Mucosa of stomach (tissue), 1 donor: Measurements from ENCODE around the gene PSD4.

Source experiments
- H3K27me3 ChIP-seq: one replicate; pipeline ENCODE4 v1.7.0; 2013; ENCODE audit warnings: mild to moderate bottlenecking, low read length; ENCODE audit not compliant: control insufficient read depth, insufficient read depth
- H3K36me3 ChIP-seq: one replicate; pipeline ENCODE4 v1.7.0; 2013; ENCODE audit warnings: low read length; ENCODE audit not compliant: control insufficient read depth, insufficient read depth
- H3K4me1 ChIP-seq: one replicate; pipeline ENCODE4 v1.7.0; 2013; ENCODE audit warnings: mild to moderate bottlenecking, low read length; ENCODE audit not compliant: control insufficient read depth, insufficient read depth
- H3K4me3 ChIP-seq: one replicate; pipeline ENCODE4 v1.7.0; 2013; ENCODE audit warnings: low read length
- H3K9ac ChIP-seq: one replicate; pipeline ENCODE4 v1.7.0; 2013; ENCODE audit warnings: mild to moderate bottlenecking, low read length, moderate library complexity
- H3K9me3 ChIP-seq: one replicate; pipeline ENCODE4 v1.7.0; 2013; ENCODE audit warnings: mild to moderate bottlenecking, low read length, moderate library complexity; ENCODE audit not compliant: control insufficient read depth
- donor health status: Pancreatic carcinoma.

PSD4 gene

GRCh38 chr2:113219092-113219441 is 45.3 kb downstream of the PSD4 start:
- H3K9me3 ChIP-seq = no peaks in the 10 kb centered on the region
- H3K4me3 ChIP-seq = no peak overlapping the region
- no peak overlapping the region for H3K9ac ChIP-seq
- no peaks in the 10 kb centered on the region for H3K27me3 ChIP-seq
- H3K4me1 ChIP-seq = peaks cover 44% of the 10 kb centered on the region
- H3K36me3 ChIP-seq = no peaks in the 10 kb centered on the region

- Histone ChIP-seq H3K4me1 (peaks cover 44% of the 10 kb centered on the region), H3K4me3 (no peak overlapping the region), H3K9me3 (no peaks in the 10 kb centered on the region), H3K27me3 (no peaks in the 10 kb centered on the region), H3K36me3 (no peaks in the 10 kb centered on the region), H3K9ac (no peak overlapping the region)
Measured at GRCh38 chr2:113219525-113219888, 45.7 kb downstream of the PSD4 start.

- no peak overlapping the region for H3K9ac ChIP-seq
- H3K36me3 ChIP-seq = no peaks in the 10 kb centered on the region
- peaks cover 45% of the 10 kb centered on the region for H3K4me1 ChIP-seq
- no peaks in the 10 kb centered on the region for H3K9me3 ChIP-seq
- no peaks in the 10 kb centered on the region for H3K27me3 ChIP-seq
- H3K4me3 ChIP-seq = peak overlapping the region; percentile 24
Measured at GRCh38 chr2:113219889-113220641, 46.3 kb downstream of the PSD4 start.

GRCh38 chr2:113220970-113221708 is 47.4 kb downstream of the PSD4 start:
- H3K4me1 ChIP-seq = peaks cover 51% of the 10 kb centered on the region
- no peaks in the 10 kb centered on the region for H3K27me3 ChIP-seq
- H3K4me3 ChIP-seq = no peak overlapping the region
- no peaks in the 10 kb centered on the region for H3K36me3 ChIP-seq
- H3K9ac ChIP-seq = no peak overlapping the region
- H3K9me3 ChIP-seq = no peaks in the 10 kb centered on the region

- no peaks in the 10 kb centered on the region for H3K27me3 ChIP-seq
- peaks cover 51% of the 10 kb centered on the region for H3K4me1 ChIP-seq
- no peak overlapping the region for H3K4me3 ChIP-seq
- no peaks in the 10 kb centered on the region for H3K9me3 ChIP-seq
- no peaks in the 10 kb centered on the region for H3K36me3 ChIP-seq
- no peak overlapping the region for H3K9ac ChIP-seq
Measured at GRCh38 chr2:113221846-113222245, 48.1 kb downstream of the PSD4 start.

- H3K9ac ChIP-seq = no peak overlapping the region
- H3K27me3 ChIP-seq = no peaks in the 10 kb centered on the region
- H3K4me1 ChIP-seq = peaks cover 38% of the 10 kb centered on the region
- H3K9me3 ChIP-seq = no peaks in the 10 kb centered on the region
- H3K36me3 ChIP-seq = no peaks in the 10 kb centered on the region
- H3K4me3 ChIP-seq = no peak overlapping the region
Measured at GRCh38 chr2:113223813-113224212, 50.0 kb downstream of the PSD4 start.

GRCh38 chr2:113224647-113225236 is 51.0 kb downstream of the PSD4 start:
- Histone ChIP-seq H3K9ac (no peak overlapping the region), H3K4me1 (peaks cover 29% of the 10 kb centered on the region)

GRCh38 chr2:113225263-113226259 is 51.8 kb downstream of the PSD4 start:
- Histone ChIP-seq H3K4me3 (no peak overlapping the region), H3K36me3 (no peaks in the 10 kb centered on the region), H3K9me3 (no peaks in the 10 kb centered on the region), H3K4me1 (peaks cover 20% of the 10 kb centered on the region), H3K27me3 (no peaks in the 10 kb centered on the region), H3K9ac (no peak overlapping the region)

More at GRCh38 chr2:113224647-113225236, 51.0 kb downstream of the PSD4 start:
- Histone ChIP-seq H3K4me3 (no peak overlapping the region), H3K36me3 (no peaks in the 10 kb centered on the region), H3K9me3 (no peaks in the 10 kb centered on the region), H3K27me3 (no peaks in the 10 kb centered on the region)

- Histone ChIP-seq H3K27me3 (no peaks in the 10 kb centered on the region), H3K36me3 (no peaks in the 10 kb centered on the region), H3K9me3 (no peaks in the 10 kb centered on the region), H3K4me3 (no peak overlapping the region), H3K9ac (no peak overlapping the region), H3K4me1 (peaks cover 11% of the 10 kb centered on the region)
Measured at GRCh38 chr2:113226462-113226861, 52.7 kb downstream of the PSD4 start.

- H3K27me3 ChIP-seq = no peaks in the 10 kb centered on the region
- no peak overlapping the region for H3K9ac ChIP-seq
- H3K4me3 ChIP-seq = no peak overlapping the region
- H3K4me1 ChIP-seq = peaks cover 11% of the 10 kb centered on the region
- H3K9me3 ChIP-seq = no peaks in the 10 kb centered on the region
- H3K36me3 ChIP-seq = no peaks in the 10 kb centered on the region
Measured at GRCh38 chr2:113227290-113227689, 53.5 kb downstream of the PSD4 start.

GRCh38 chr2:113227698-113228097 is 53.9 kb downstream of the PSD4 start:
- Histone ChIP-seq H3K9ac (no peak overlapping the region), H3K4me3 (no peak overlapping the region), H3K36me3 (no peaks in the 10 kb centered on the region), H3K27me3 (no peaks in the 10 kb centered on the region), H3K9me3 (no peaks in the 10 kb centered on the region), H3K4me1 (peaks cover 15% of the 10 kb centered on the region)
